ENCODE data around the gene ARHGAP25. TPM values are rescaled to one million over a fixed set of nuclear protein-coding genes. Genes with fewer than 3 reads are reported as not detected.

ARHGAP25 gene
- total and polyA plus RNA-seq, 2 donors (not counting 3 experiments of a cell fraction or from before 2014, with no cell fraction given): 0.50 to 2.0 TPM

DNA sequence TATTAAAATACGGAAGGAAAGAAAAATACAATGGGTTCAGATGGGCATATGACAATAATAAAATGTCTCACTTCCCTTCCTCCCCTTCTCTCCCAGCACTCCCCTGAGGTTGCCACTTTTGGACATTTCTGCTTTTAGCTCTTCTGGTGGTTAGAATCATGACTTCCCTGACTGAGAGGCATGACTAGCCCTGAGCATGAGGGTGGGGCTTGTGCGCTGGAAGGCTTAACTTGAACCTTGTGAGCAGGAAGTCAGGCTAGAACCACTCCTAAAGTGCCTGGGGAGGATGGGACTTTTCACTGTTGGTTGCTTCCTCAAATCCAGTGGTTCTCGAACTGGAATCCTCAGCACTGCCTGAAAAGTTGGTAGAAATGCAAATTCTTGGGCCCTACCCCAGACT is 19.7 kb upstream of the ARHGAP25 start:
- Histone ChIP-seq H3K9me1 (replicated peaks; ENCODE audit: control insufficient read depth, extremely low read depth, insufficient read depth, low read length) (no peaks in the 10 kb centered on the region), H3K27me3 (ENCODE audit: control insufficient read depth in 2 of 2, insufficient read depth in 2 of 2, low read length in 2 of 2) (peaks cover 17 to 31% of the 10 kb centered on the region in 2 experiments), H3K9ac (replicated peaks; ENCODE audit: extremely low read depth, insufficient read depth, low read length) (no peak overlapping the region), H4K20me1 (replicated peaks; ENCODE audit: control insufficient read depth, extremely low read depth, insufficient read depth, low read length) (no peaks in the 10 kb centered on the region), H3K4me3 (replicated peaks in 1 of 3; ENCODE audit: insufficient read depth in 1 of 3, low read depth in 1 of 3, low read length in 3 of 3) (no peak overlapping the region), H3K4me2 (ENCODE audit: insufficient read depth, low read length) (no peak overlapping the region), H3K36me3 (ENCODE audit: control insufficient read depth in 2 of 2, extremely low read depth in 1 of 2, insufficient read depth in 2 of 2, low read length in 2 of 2) (no peaks in the 10 kb centered on the region), H3K9me3 (replicated peaks; ENCODE audit: control insufficient read depth, insufficient read depth, low read length) (no peaks in the 10 kb centered on the region), H3K27ac (ENCODE audit: insufficient read depth, low read depth, low read length) (no peak overlapping the region), H3K4me1 (ENCODE audit: control insufficient read depth, extremely low read depth, insufficient read depth, low read length) (no peaks in the 10 kb centered on the region), H3K79me2 (ENCODE audit: control insufficient read depth, insufficient read depth, low read length) (no peaks in the 10 kb centered on the region), H2AFZ (ENCODE audit: low read depth, low read length) (no peak overlapping the region)
- POLR2A ChIA-PET: no interaction called here
- no TSS peak for BruUV-seq (replicated peaks)
- FAIRE-seq (no peak), DNase-seq (ENCODE audit: low read depth, low spot score) (no peak)
- CTCF ChIA-PET: interaction anchor here (1.3 to 13.7 kb wide), 3 partner anchors 209 to 250 kb away, joined by 10 to 517 read pairs (median 305); partner anchors contain the start of genes APLF and FBXO48
- TF ChIP-seq GATA2 (IDR thresholded peaks at IDR 0.05; ENCODE audit: insufficient read depth, insufficient read length, low read depth, low read length) (no peak), EZH2 (IDR thresholded peaks at IDR 0.05; ENCODE audit: borderline replicate concordance, low read depth, low read length, severe bottlenecking) (no peak), MAX (IDR thresholded peaks at IDR 0.05; ENCODE audit: insufficient read depth, insufficient read length) (no peak), CTCF (IDR thresholded peaks at IDR 0.05; ENCODE audit: extremely low read depth in 1 of 2, insufficient read depth in 1 of 2, low read depth in 1 of 2, low read length in 2 of 2) (no peak), POLR2A (IDR thresholded peaks at IDR 0.05; ENCODE audit: low read depth, low read length) (no peak), MYC (IDR thresholded peaks at IDR 0.05; ENCODE audit: low read depth, low read length) (no peak), FOS (IDR thresholded peaks at IDR 0.05; ENCODE audit: borderline replicate concordance, insufficient read depth, low read length) (no peak), JUN (IDR thresholded peaks at IDR 0.05; ENCODE audit: borderline replicate concordance, insufficient read depth, insufficient read length, low read depth) (no peak), POLR2AphosphoS5 (IDR thresholded peaks at IDR 0.05; ENCODE audit: insufficient read depth, low read depth, low read length) (no peak)
- intact Hi-C loops (cut with micrococcal nuclease) (loop anchor here (1.0 kb wide), 2 partner anchors 228 to 252 kb away; no protein-coding TSS in a partner anchor), dilution Hi-C loops (cut with MboI; ENCODE audit: extremely low pct_ligation_motif_present, low sequenced_read_pairs) (loop anchor here (25.0 kb wide), 1 partner anchor 228 kb away; no protein-coding TSS in a partner anchor)

All from endothelial cell of umbilical vein (primary cell).